ENCODE measurements around the gene ITPR3.

Gene ITPR3

GRCh38 chr6:33697845-33698244 is 76.7 kb downstream of the ITPR3 start:
- Histone ChIP-seq H3K4me3 (ENCODE audit: low read depth, low read length) (no peak overlapping the region), H3K27ac (no peak overlapping the region), H3K27me3 (replicated peaks) (no peaks in the 10 kb centered on the region), H3K36me3 (replicated peaks) (peaks cover 11% of the 10 kb centered on the region)
- TF ChIP-seq CTCF (IDR thresholded peaks at IDR 0.05; ENCODE audit: low read depth, low read length, missing control alignments): no peak
- in situ Hi-C loops (cut with HindIII; ENCODE audit: low pct_ligation_motif_present, low sequenced_read_pairs): no loop called here
- DNase-seq: no peak

- H3K4me3 ChIP-seq (ENCODE audit: low read depth, low read length): no peak overlapping the region
- TF ChIP-seq CTCF (IDR thresholded peaks at IDR 0.05; ENCODE audit: low read depth, low read length, missing control alignments): no peak
- H3K27me3 ChIP-seq (replicated peaks): no peaks in the 10 kb centered on the region
- in situ Hi-C loops (cut with HindIII; ENCODE audit: low pct_ligation_motif_present, low sequenced_read_pairs): no loop called here
- DNase-seq: no peak
- H3K36me3 ChIP-seq (replicated peaks): peaks cover 11% of the 10 kb centered on the region
- H3K27ac ChIP-seq: no peak overlapping the region
Measured at GRCh38 chr6:33698494-33698893, 77.4 kb downstream of the ITPR3 start.

DNA sequence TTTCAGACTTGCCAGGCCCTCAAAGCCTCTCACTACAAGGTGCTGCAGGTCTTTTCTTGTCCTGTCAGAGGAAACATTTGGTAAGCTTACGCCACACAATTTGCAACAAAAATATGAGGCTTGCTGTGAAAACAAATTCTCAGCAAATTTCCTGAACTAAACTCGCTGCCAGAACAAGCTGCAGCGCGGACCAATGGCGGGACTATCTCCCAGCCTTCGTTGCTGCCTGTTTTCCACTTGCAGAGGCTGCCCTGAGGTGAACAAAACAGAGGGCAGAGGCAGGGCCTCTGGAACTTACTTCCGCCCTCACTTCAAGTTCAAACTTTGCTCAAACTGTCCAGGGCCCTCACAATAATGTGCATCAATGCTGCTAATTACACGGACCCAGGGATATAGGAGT is 78.0 kb downstream of the ITPR3 start:
- H3K27ac ChIP-seq: no peak overlapping the region
- peaks cover 11% of the 10 kb centered on the region for H3K36me3 ChIP-seq (replicated peaks)
- no peak for TF ChIP-seq CTCF (IDR thresholded peaks at IDR 0.05; ENCODE audit: low read depth, low read length, missing control alignments)
- H3K4me3 ChIP-seq (ENCODE audit: low read depth, low read length): no peak overlapping the region
- no peaks in the 10 kb centered on the region for H3K27me3 ChIP-seq (replicated peaks)
- DNase-seq: no peak
- in situ Hi-C loops (cut with HindIII; ENCODE audit: low pct_ligation_motif_present, low sequenced_read_pairs): no loop called here

GRCh38 chr6:33699739-33700138 is 78.6 kb downstream of the ITPR3 start:
- DNase-seq: no peak
- no peak for TF ChIP-seq CTCF (IDR thresholded peaks at IDR 0.05; ENCODE audit: low read depth, low read length, missing control alignments)
- no peak overlapping the region for H3K27ac ChIP-seq
- H3K4me3 ChIP-seq (ENCODE audit: low read depth, low read length): no peak overlapping the region
- H3K27me3 ChIP-seq (replicated peaks): no peaks in the 10 kb centered on the region
- peaks cover 11% of the 10 kb centered on the region for H3K36me3 ChIP-seq (replicated peaks)
- in situ Hi-C loops (cut with HindIII; ENCODE audit: low pct_ligation_motif_present, low sequenced_read_pairs): no loop called here

DNA sequence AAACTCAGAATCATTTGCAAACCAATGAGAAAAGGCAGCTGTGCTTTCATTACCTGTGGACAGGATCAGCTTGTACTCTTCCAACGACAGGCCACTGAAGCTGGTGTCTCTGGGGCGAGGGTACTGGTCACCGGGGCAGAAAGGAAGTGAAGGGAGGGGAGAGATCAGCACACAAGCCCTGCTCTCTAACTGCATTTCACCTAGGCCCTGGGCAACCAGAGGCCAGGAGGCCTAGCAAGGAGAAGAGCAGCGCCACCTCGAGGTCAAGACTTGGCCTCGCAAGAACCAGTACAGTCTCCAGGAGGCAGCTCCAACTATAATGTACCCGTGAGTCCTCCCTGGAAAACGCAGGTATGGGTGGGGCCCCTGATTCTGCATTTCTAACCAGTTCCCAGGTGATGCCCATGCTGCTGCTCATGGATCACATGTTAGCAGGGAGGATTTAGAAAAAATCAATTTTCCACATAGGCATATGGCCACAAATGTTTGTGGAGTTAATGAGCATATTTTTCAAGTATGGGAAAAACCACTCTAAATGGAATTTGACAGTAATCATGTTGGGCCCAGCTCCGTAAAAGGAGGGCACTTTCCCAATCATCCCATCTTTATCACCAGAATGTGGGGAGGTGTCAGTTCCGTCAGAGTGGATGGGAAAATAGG is 79.4 kb downstream of the ITPR3 start:
- in situ Hi-C loops (cut with HindIII; ENCODE audit: low pct_ligation_motif_present, low sequenced_read_pairs): no loop called here
- H3K4me3 ChIP-seq (ENCODE audit: low read depth, low read length): no peak overlapping the region
- no peak overlapping the region for H3K27ac ChIP-seq
- TF ChIP-seq CTCF (IDR thresholded peaks at IDR 0.05; ENCODE audit: low read depth, low read length, missing control alignments): peak; percentile 91
- H3K36me3 ChIP-seq (replicated peaks): peaks cover 11% of the 10 kb centered on the region
- peak; percentile 58 for DNase-seq
- no peaks in the 10 kb centered on the region for H3K27me3 ChIP-seq (replicated peaks)

All from brain microvascular endothelial cell (primary cell).